DND-41 (cell line): ENCODE measurements around the gene SLC25A21.

Experiments
- EZH2 ChIP-seq: IDR thresholded peaks from 3 replicates; pipeline ENCODE4 v1.6.1; 2012; ENCODE audit warnings: borderline replicate concordance, low read depth, mild to moderate bottlenecking, moderate library complexity, low read length, inconsistent platforms; ENCODE audit not compliant: severe bottlenecking
- TF ChIP-seq, protein P1 (sequence below): IDR thresholded peaks from 2 replicates; pipeline ENCODE4 v1.5.1; 2012; ENCODE audit warnings: borderline replicate concordance, low read length, moderate library complexity, mild to moderate bottlenecking; ENCODE audit not compliant: poor library complexity, severe bottlenecking; ENCODE audit errors: extremely low read depth

GRCh38 chr14:37091651-37092050 is 80.8 kb downstream of the SLC25A21 start:
- TF ChIP-seq, protein P1, sequence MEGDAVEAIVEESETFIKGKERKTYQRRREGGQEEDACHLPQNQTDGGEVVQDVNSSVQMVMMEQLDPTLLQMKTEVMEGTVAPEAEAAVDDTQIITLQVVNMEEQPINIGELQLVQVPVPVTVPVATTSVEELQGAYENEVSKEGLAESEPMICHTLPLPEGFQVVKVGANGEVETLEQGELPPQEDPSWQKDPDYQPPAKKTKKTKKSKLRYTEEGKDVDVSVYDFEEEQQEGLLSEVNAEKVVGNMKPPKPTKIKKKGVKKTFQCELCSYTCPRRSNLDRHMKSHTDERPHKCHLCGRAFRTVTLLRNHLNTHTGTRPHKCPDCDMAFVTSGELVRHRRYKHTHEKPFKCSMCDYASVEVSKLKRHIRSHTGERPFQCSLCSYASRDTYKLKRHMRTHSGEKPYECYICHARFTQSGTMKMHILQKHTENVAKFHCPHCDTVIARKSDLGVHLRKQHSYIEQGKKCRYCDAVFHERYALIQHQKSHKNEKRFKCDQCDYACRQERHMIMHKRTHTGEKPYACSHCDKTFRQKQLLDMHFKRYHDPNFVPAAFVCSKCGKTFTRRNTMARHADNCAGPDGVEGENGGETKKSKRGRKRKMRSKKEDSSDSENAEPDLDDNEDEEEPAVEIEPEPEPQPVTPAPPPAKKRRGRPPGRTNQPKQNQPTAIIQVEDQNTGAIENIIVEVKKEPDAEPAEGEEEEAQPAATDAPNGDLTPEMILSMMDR, result no peak
- TF ChIP-seq EZH2, result no peak
